Cardiac muscle cell (in vitro differentiated cells and primary cell): ENCODE measurements around the gene TXNIP. TPM values are rescaled to one million over a fixed set of nuclear protein-coding genes. Genes with fewer than 3 reads are reported as not detected.
A peak's percentile ranks its signal among the peaks of the same experiment; 100 is the strongest.

ENCODE experiments used
- DNase-seq, 2 donors: peaks; one replicate each; pipeline versions ENCODE4 v3.0.0 to v3.0.0-alpha.2; 2010 to 2017; ENCODE audit warnings: low read depth in 1 of 2, low spot score in 1 of 2
- H3K27ac ChIP-seq: fragments of 200-600 bp; sonication (generic); 2 replicates; pipeline ENCODE4 v1.5.1; 2016
- H3K27me3 ChIP-seq: fragments of 200-600 bp; sonication (generic); 2 replicates; pipeline ENCODE4 v1.6.0; 2016; ENCODE audit warnings: control low read depth
- H3K36me3 ChIP-seq: fragments of 200-600 bp; sonication (generic); 2 replicates; pipeline ENCODE4 v1.5.1; 2016; ENCODE audit warnings: control low read depth
- H3K4me1 ChIP-seq: fragments of 200-600 bp; sonication (generic); 2 replicates; pipeline ENCODE4 v1.8.1; 2017; ENCODE audit warnings: low read depth, mild to moderate bottlenecking, mixed run types
- H3K4me3 ChIP-seq: fragments of 200-600 bp; sonication (generic); 2 replicates; pipeline ENCODE4 v1.5.1; 2016; ENCODE audit warnings: mild to moderate bottlenecking
- H3K9me3 ChIP-seq: fragments of 200-600 bp; sonication (generic); 2 replicates; pipeline ENCODE4 v1.5.1; 2017; ENCODE audit warnings: low read depth, mild to moderate bottlenecking, control low read depth
- polyA plus RNA-seq: library from polyadenylated mRNA; unstranded; fragments of >200 nt; fragmentation: Nextera tagmentation; extraction: Ambion mirVana; gene quantifications from 2 replicates; pipeline ENCODE4 v1.2.1, GENCODE V29; 2016
- total RNA-seq: library from RNA; depleted of rRNA; stranded (reverse); fragments of >200 nt; gene quantifications from 2 replicates; pipeline ENCODE4 v1.2.3, GENCODE V29; 2016
- TF ChIP-seq, protein P1 (sequence below): IDR thresholded peaks from 2 replicates; pipeline ENCODE4 v1.5.1; 2012; ENCODE audit warnings: low read depth, mild to moderate bottlenecking, low read length

TXNIP gene
- total and polyA plus RNA-seq, 2 experiments from 2014 or later: 172 to 260 TPM

GRCh38 chr1:145961109-145961424 is 35.3 kb downstream of the TXNIP start:
- TF ChIP-seq, protein P1, sequence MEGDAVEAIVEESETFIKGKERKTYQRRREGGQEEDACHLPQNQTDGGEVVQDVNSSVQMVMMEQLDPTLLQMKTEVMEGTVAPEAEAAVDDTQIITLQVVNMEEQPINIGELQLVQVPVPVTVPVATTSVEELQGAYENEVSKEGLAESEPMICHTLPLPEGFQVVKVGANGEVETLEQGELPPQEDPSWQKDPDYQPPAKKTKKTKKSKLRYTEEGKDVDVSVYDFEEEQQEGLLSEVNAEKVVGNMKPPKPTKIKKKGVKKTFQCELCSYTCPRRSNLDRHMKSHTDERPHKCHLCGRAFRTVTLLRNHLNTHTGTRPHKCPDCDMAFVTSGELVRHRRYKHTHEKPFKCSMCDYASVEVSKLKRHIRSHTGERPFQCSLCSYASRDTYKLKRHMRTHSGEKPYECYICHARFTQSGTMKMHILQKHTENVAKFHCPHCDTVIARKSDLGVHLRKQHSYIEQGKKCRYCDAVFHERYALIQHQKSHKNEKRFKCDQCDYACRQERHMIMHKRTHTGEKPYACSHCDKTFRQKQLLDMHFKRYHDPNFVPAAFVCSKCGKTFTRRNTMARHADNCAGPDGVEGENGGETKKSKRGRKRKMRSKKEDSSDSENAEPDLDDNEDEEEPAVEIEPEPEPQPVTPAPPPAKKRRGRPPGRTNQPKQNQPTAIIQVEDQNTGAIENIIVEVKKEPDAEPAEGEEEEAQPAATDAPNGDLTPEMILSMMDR: no peak
- H3K27ac ChIP-seq: peak overlapping the region; percentile 70
- H3K27me3 ChIP-seq: peaks cover 3% of the 10 kb centered on the region

GRCh38 chr1:145960468-145961108 is 35.8 kb downstream of the TXNIP start:
- Histone ChIP-seq H3K9me3 (no peaks in the 10 kb centered on the region), H3K4me3 (peak overlapping the region; percentile 60), H3K4me1 (peaks cover 42% of the 10 kb centered on the region), H3K36me3 (no peaks in the 10 kb centered on the region), H3K27me3 (peaks cover 3% of the 10 kb centered on the region), H3K27ac (peak overlapping the region; percentile 70)
- peak; percentile 80 to 91 for DNase-seq
- TF ChIP-seq, protein P1: no peak

More at GRCh38 chr1:145961109-145961424, 35.3 kb downstream of the TXNIP start:
- no peaks in the 10 kb centered on the region for H3K36me3 ChIP-seq
- peaks cover 37% of the 10 kb centered on the region for H3K4me1 ChIP-seq
- peak overlapping the region; percentile 60 for H3K4me3 ChIP-seq
- no peak for DNase-seq
- no peaks in the 10 kb centered on the region for H3K9me3 ChIP-seq

DNA sequence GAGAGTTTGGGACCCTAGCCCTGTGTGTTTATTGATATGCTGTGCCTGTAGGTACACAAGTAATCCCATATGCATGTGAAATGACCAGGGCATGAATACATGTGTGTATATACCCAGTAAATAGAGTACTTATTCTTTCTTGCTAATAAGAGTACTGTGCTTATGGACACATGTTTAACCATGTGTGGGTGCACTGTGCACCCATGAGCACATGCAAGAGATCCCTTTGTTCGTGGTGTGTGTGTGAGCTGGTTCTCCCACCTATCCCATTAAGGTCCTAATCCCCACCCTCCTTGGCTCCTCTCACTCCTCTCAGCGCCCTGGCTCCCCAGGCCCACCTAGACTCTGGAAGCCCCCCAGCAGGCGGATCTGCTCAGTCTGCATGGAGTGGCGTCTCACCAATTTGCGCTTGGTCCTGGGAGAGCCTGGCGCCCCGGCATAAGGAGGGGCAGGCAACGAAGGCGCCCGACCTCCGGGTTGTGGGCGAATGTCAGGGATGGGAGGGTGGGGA is 36.4 kb downstream of the TXNIP start:
- peaks cover 3% of the 10 kb centered on the region for H3K27me3 ChIP-seq
- peak overlapping the region; percentile 60 for H3K4me3 ChIP-seq
- no peak for DNase-seq
- H3K4me1 ChIP-seq: peaks cover 47% of the 10 kb centered on the region
- H3K27ac ChIP-seq: peak overlapping the region; percentile 70
- no peaks in the 10 kb centered on the region for H3K9me3 ChIP-seq
- TF ChIP-seq, protein P1: no peak
- no peaks in the 10 kb centered on the region for H3K36me3 ChIP-seq

DNA sequence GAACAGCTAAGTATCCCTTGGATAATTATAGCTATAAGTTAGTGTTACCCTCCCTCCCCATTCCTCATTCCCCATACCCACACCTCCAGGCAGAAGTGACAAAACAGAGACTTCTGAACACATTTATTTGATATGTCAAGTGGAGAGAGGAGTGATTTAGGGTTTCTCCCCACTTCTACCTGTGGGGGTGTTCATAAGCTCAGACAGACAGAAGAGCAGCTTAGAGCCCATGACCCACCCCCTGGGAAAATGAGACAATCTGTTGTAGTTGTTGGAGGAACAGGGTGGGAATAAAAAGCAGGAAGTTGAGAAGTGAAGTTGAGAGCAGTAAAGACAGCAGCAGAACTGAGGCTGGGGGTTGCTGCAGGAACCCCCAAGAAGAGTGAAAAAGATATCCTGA is 37.0 kb downstream of the TXNIP start:
- Histone ChIP-seq H3K27me3 (peaks cover 3% of the 10 kb centered on the region), H3K4me1 (peaks cover 52% of the 10 kb centered on the region), H3K4me3 (no peak overlapping the region), H3K27ac (no peak overlapping the region), H3K36me3 (no peaks in the 10 kb centered on the region), H3K9me3 (no peaks in the 10 kb centered on the region)
- DNase-seq: no peak
- TF ChIP-seq, protein P1: no peak

DNA sequence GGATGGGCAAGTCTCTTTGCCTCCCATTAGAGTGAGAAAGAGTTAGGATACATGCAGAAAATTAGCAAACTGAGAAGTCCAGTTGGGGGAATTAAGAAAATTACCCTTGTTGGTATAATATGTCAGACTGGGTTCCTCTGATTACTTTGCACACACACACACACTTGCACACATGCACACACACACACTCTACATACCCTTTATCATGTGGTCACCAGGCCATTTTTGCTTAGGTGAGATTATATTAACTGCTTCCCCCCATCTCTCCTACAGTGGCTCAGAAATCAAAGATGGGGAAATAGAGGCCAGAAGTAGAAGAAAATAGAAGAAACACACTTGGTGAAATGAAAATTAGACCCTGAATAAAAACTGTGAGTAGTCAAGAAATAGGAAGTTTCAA is 37.6 kb downstream of the TXNIP start:
- no peak overlapping the region for H3K4me3 ChIP-seq
- H3K27me3 ChIP-seq: peaks cover 3% of the 10 kb centered on the region

More for the DNA sequence above, 37.6 kb downstream of the TXNIP start:
- TF ChIP-seq, protein P1: no peak
- no peak for DNase-seq
- Histone ChIP-seq H3K36me3 (no peaks in the 10 kb centered on the region), H3K27ac (no peak overlapping the region), H3K4me1 (peaks cover 48% of the 10 kb centered on the region), H3K9me3 (no peaks in the 10 kb centered on the region)
